ENCODE results near the gene GPRIN3. TPM values are rescaled to one million over a fixed set of nuclear protein-coding genes. Genes with fewer than 3 reads are reported as not detected.

Gene GPRIN3
- total RNA-seq, 1 donor from 2014 or later: 3.5 TPM

GRCh38 chr4:89290727-89291516 lies 16.7 kb downstream of the GPRIN3 start:
- no peak for DNase-seq (ENCODE audit: low read depth)

- DNase-seq (ENCODE audit: low read depth): no peak
Measured at GRCh38 chr4:89289312-89289711, 18.3 kb downstream of the GPRIN3 start.

- no peak for DNase-seq (ENCODE audit: low read depth)
Measured at GRCh38 chr4:89288430-89288829, 19.2 kb downstream of the GPRIN3 start.

- no peak for DNase-seq (ENCODE audit: low read depth)
Measured at GRCh38 chr4:89287945-89288344, 19.7 kb downstream of the GPRIN3 start.

GRCh38 chr4:89285745-89286144 lies 21.9 kb downstream of the GPRIN3 start:
- DNase-seq (ENCODE audit: low read depth): peak; percentile 69

- DNase-seq (ENCODE audit: low read depth): no peak
Measured at GRCh38 chr4:89284828-89285227, 22.8 kb downstream of the GPRIN3 start.

GRCh38 chr4:89284020-89284424 lies 23.6 kb downstream of the GPRIN3 start:
- no peak for DNase-seq (ENCODE audit: low read depth)

GRCh38 chr4:89283226-89284009 lies 24.2 kb downstream of the GPRIN3 start:
- peak; percentile 90 for DNase-seq (ENCODE audit: low read depth)

GRCh38 chr4:89279385-89279784 lies 28.2 kb downstream of the GPRIN3 start:
- DNase-seq (ENCODE audit: low read depth): no peak

GRCh38 chr4:89277412-89277811 lies 30.2 kb downstream of the GPRIN3 start:
- DNase-seq (ENCODE audit: low read depth): peak; percentile 52

- no peak for DNase-seq (ENCODE audit: low read depth)
Measured at GRCh38 chr4:89276296-89276695, 31.3 kb downstream of the GPRIN3 start.

GRCh38 chr4:89275587-89275986 lies 32.0 kb downstream of the GPRIN3 start:
- DNase-seq (ENCODE audit: low read depth): peak; percentile 98

- DNase-seq (ENCODE audit: low read depth): no peak
Measured at GRCh38 chr4:89273741-89274141, 33.9 kb downstream of the GPRIN3 start.

- DNase-seq (ENCODE audit: low read depth): no peak
Measured at GRCh38 chr4:89270792-89271191, 36.8 kb downstream of the GPRIN3 start.

- DNase-seq (ENCODE audit: low read depth): no peak
Measured at GRCh38 chr4:89269121-89269666, 38.4 kb downstream of the GPRIN3 start.

GRCh38 chr4:89268679-89269078 lies 38.9 kb downstream of the GPRIN3 start:
- no peak for DNase-seq (ENCODE audit: low read depth)

- no peak for DNase-seq (ENCODE audit: low read depth)
Measured at GRCh38 chr4:89267846-89268245, 39.8 kb downstream of the GPRIN3 start.

- DNase-seq (ENCODE audit: low read depth): no peak
Measured at GRCh38 chr4:89267392-89267791, 40.2 kb downstream of the GPRIN3 start.

GRCh38 chr4:89266128-89266527 lies 41.5 kb downstream of the GPRIN3 start:
- no peak for DNase-seq (ENCODE audit: low read depth)

GRCh38 chr4:89263265-89263664 lies 44.3 kb downstream of the GPRIN3 start:
- no peak for DNase-seq (ENCODE audit: low read depth)

GRCh38 chr4:89259301-89260028 lies 48.1 kb downstream of the GPRIN3 start:
- no peak for DNase-seq (ENCODE audit: low read depth)

- DNase-seq (ENCODE audit: low read depth): no peak
Measured at GRCh38 chr4:89258506-89258905, 49.1 kb downstream of the GPRIN3 start.

Data from renal cortical epithelial cell (primary cell).